Thyroid gland (tissue), 4 donors: ENCODE data around the gene CECR2. TPM values are rescaled to one million over a fixed set of nuclear protein-coding genes. Genes with fewer than 3 reads are reported as not detected.

Experiments
- DNase-seq, 2 donors: peaks; one replicate each; pipeline ENCODE4 v3.0.0-alpha.2; 2019
- H3K27ac ChIP-seq, 3 donors: fragments of 200-600 bp; sonication (generic); 1 replicate in 2 of 3; 2 replicates in 1 of 3; pipeline ENCODE4 v1.5.1; 2016 to 2019; ENCODE audit warnings: mild to moderate bottlenecking in 1 of 3, moderate library complexity in 1 of 3
- H3K27me3 ChIP-seq: fragments of 200-600 bp; sonication (generic); one replicate; pipeline ENCODE4 v1.5.1; 2019
- H3K36me3 ChIP-seq, 2 donors: fragments of 200-600 bp; sonication (generic); one replicate each; pipeline ENCODE4 v1.5.1; 2016 to 2019
- H3K4me1 ChIP-seq, 2 donors: fragments of 200-600 bp; sonication (generic); one replicate each; pipeline ENCODE4 v1.5.1; 2017 to 2019
- H3K4me3 ChIP-seq, 3 donors: fragments of 200-600 bp; sonication (generic); replicated peaks in 1 of 3; 1 replicate in 2 of 3; 2 replicates in 1 of 3; pipeline ENCODE4 v1.5.1; 2016; ENCODE audit warnings: mild to moderate bottlenecking in 1 of 3
- H3K9me3 ChIP-seq: fragments of 200-600 bp; sonication (generic); one replicate; pipeline ENCODE4 v1.5.1; 2017
- CTCF ChIP-seq, 6 experiments: fragments of 200-600 bp in 3 of 6; fragments of 450-650 bp in 3 of 6; sonication (generic) in 3 of 6; IDR thresholded peaks; one replicate each; pipeline ENCODE4 v1.5.1; 2016 to 2019; ENCODE audit warnings: antibody characterized with exemption in 6 of 6, mild to moderate bottlenecking in 2 of 6, inconsistent platforms in 1 of 6, moderate library complexity in 1 of 6
- POLR2A ChIP-seq, 2 donors: fragments of 450-650 bp; IDR thresholded peaks; one replicate each; pipeline ENCODE4 v1.6.1; 2017; ENCODE audit warnings: antibody characterized with exemption in 2 of 2, mild to moderate bottlenecking in 2 of 2, moderate library complexity in 1 of 2
- WGBS, 2 donors: methylation state at CpG; one replicate each; pipeline ENCODE4 v1.1.5; 2017; 5-methylcytosine and 5-hydroxymethylcytosine counted together
- intact Hi-C: fragments of 100-400 bp; cut with DNase I; formaldehyde crosslinking; loops from one replicate; pipeline ENCODE4 v1.15.1; 2023
- total RNA-seq, 4 donors: library from RNA; depleted of rRNA; stranded (reverse); fragments of >200 nt; gene quantifications; one replicate each; pipeline ENCODE4 v1.2.3, GENCODE V29; 2016

The CECR2 gene
- total RNA-seq, 4 donors from 2014 or later, result 1.5 to 7.7 (median 2.1) TPM

- no peaks in the 10 kb centered on the region for H3K4me1 ChIP-seq
- H3K36me3 ChIP-seq, result no peaks in the 10 kb centered on the region
- TF ChIP-seq POLR2A (IDR thresholded peaks at IDR 0.05) (no peak), CTCF (IDR thresholded peaks at IDR 0.05) (no peak)
- H3K27me3 ChIP-seq, result no peaks in the 10 kb centered on the region
- intact Hi-C loops, result no loop called here
- H3K27ac ChIP-seq, result no peak overlapping the region
- H3K9me3 ChIP-seq, result no peaks in the 10 kb centered on the region
- no peak overlapping the region for H3K4me3 ChIP-seq
- WGBS, 2 donors, result 67 to 78% methylated on average over 4 of the region's 4 CpGs
- DNase-seq, result no peak
Observed at GRCh38 chr22:17359501-17359900, 9.8 kb upstream of the CECR2 start.

- intact Hi-C loops, result no loop called here
- Histone ChIP-seq H3K27ac (no peak overlapping the region), H3K9me3 (no peaks in the 10 kb centered on the region), H3K36me3 (no peaks in the 10 kb centered on the region), H3K4me1 (peaks cover 6 to 22% of the 10 kb centered on the region in 2 donors), H3K4me3 (no peak overlapping the region), H3K27me3 (no peaks in the 10 kb centered on the region)
- no peak for DNase-seq
- 87 to 88% methylated on average over 13 of the region's 13 CpGs for WGBS, 2 donors
- no peak for TF ChIP-seq POLR2A (IDR thresholded peaks at IDR 0.05)
- TF ChIP-seq CTCF (IDR thresholded peaks at IDR 0.05), result no peak
Observed at GRCh38 chr22:17366329-17366728, 2.9 kb upstream of the CECR2 start.

GRCh38 chr22:17366830-17367229 is 2.4 kb upstream of the CECR2 start:
- H3K9me3 ChIP-seq, result no peaks in the 10 kb centered on the region
- no peaks in the 10 kb centered on the region for H3K36me3 ChIP-seq
- intact Hi-C loops, result no loop called here
- H3K4me3 ChIP-seq, result no peak overlapping the region
- H3K27me3 ChIP-seq, result no peaks in the 10 kb centered on the region
- 36 to 61% methylated on average over 11 of the region's 11 CpGs for WGBS, 2 donors
- peaks cover 6 to 22% of the 10 kb centered on the region in 2 donors for H3K4me1 ChIP-seq
- no peak for DNase-seq
- no peak overlapping the region for H3K27ac ChIP-seq
- TF ChIP-seq CTCF (IDR thresholded peaks at IDR 0.05) (no peak), POLR2A (IDR thresholded peaks at IDR 0.05) (no peak)

GRCh38 chr22:17368144-17368543 is 1.1 kb upstream of the CECR2 start:
- 4 to 5% methylated on average over 7 of the region's 7 CpGs for WGBS, 2 donors
- intact Hi-C loops, result no loop called here
- no peak for TF ChIP-seq CTCF (IDR thresholded peaks at IDR 0.05)
- TF ChIP-seq POLR2A (IDR thresholded peaks at IDR 0.05), result no peak
- Histone ChIP-seq H3K4me3 (peak overlapping the region in 1 of 3 donors; percentile 38), H3K36me3 (no peaks in the 10 kb centered on the region), H3K4me1 (peaks cover 6 to 22% of the 10 kb centered on the region in 2 donors), H3K9me3 (no peaks in the 10 kb centered on the region), H3K27ac (no peak overlapping the region), H3K27me3 (no peaks in the 10 kb centered on the region)
- no peak for DNase-seq

GRCh38 chr22:17368554-17369438 is 464 bp upstream of the CECR2 start:
- 0 to 1% methylated on average over 33 to 38 of the region's 64 CpGs for WGBS, 2 donors
- DNase-seq, result peak; percentile 84 to 89
- no peaks in the 10 kb centered on the region for H3K27me3 ChIP-seq

More at GRCh38 chr22:17368554-17369438, 464 bp upstream of the CECR2 start:
- intact Hi-C loops, result no loop called here
- Histone ChIP-seq H3K4me1 (peaks cover 6 to 22% of the 10 kb centered on the region in 2 donors), H3K27ac (peak overlapping the region; percentile 39 to 46 (median 44)), H3K36me3 (no peaks in the 10 kb centered on the region), H3K9me3 (no peaks in the 10 kb centered on the region), H3K4me3 (peak overlapping the region in 2 of 3 donors; percentile 29 to 38)
- TF ChIP-seq POLR2A (IDR thresholded peaks at IDR 0.05), result no peak
- TF ChIP-seq CTCF (IDR thresholded peaks at IDR 0.05), result no peak
